ENCODE measurements around the gene NAPG.
"Not testable (repeated sequence)": the region's sequence is repeated elsewhere in the genome, so short reads cannot be mapped to it uniquely, and the experiment has no call there.

NAPG gene

GRCh38 chr18:10552226-10552625 lies 26.4 kb downstream of the NAPG start:
- no peak for DNase-seq

GRCh38 chr18:10556251-10556650 lies 30.4 kb downstream of the NAPG start:
- not testable (repeated sequence) for DNase-seq

- no peak for DNase-seq
These were observed 31.4 kb downstream of the NAPG start for GRCh38 chr18:10557085-10557677.

- no peak for DNase-seq
These were observed 32.6 kb downstream of the NAPG start for GRCh38 chr18:10558243-10558966.

GRCh38 chr18:10558967-10559298 lies 33.1 kb downstream of the NAPG start:
- DNase-seq, result no peak

GRCh38 chr18:10559553-10560451 lies 34.0 kb downstream of the NAPG start:
- DNase-seq, result no peak

GRCh38 chr18:10560452-10561045 lies 34.7 kb downstream of the NAPG start:
- peak; percentile 61 for DNase-seq

GRCh38 chr18:10562773-10563160 lies 36.9 kb downstream of the NAPG start:
- no peak for DNase-seq

GRCh38 chr18:10563886-10564285 lies 38.1 kb downstream of the NAPG start:
- no peak for DNase-seq

- no peak for DNase-seq
These were observed 39.3 kb downstream of the NAPG start for GRCh38 chr18:10564975-10565773.

GRCh38 chr18:10565835-10566234 lies 40.0 kb downstream of the NAPG start:
- no peak for DNase-seq

GRCh38 chr18:10566390-10566789 lies 40.6 kb downstream of the NAPG start:
- DNase-seq, result no peak

- not testable (repeated sequence) for DNase-seq
These were observed 44.1 kb downstream of the NAPG start for GRCh38 chr18:10569941-10570340.

- no peak for DNase-seq
These were observed 44.8 kb downstream of the NAPG start for GRCh38 chr18:10570622-10571021.

GRCh38 chr18:10571537-10571936 lies 45.7 kb downstream of the NAPG start:
- no peak for DNase-seq

GRCh38 chr18:10573261-10573660 lies 47.4 kb downstream of the NAPG start:
- not testable (repeated sequence) for DNase-seq

GRCh38 chr18:10574412-10574811 lies 48.6 kb downstream of the NAPG start:
- DNase-seq, result not testable (repeated sequence)

GRCh38 chr18:10577842-10578572 lies 52.2 kb downstream of the NAPG start:
- DNase-seq, result not testable (repeated sequence)

- DNase-seq, result not testable (repeated sequence)
These were observed 52.7 kb downstream of the NAPG start for GRCh38 chr18:10578573-10578899.

- no peak for DNase-seq
These were observed 53.4 kb downstream of the NAPG start for GRCh38 chr18:10579079-10579867.

- no peak for DNase-seq
These were observed 54.4 kb downstream of the NAPG start for GRCh38 chr18:10580215-10580614.
